ENCODE results near the gene ABCB1.
"Not testable (repeated sequence)": the region's sequence is repeated elsewhere in the genome, so short reads cannot be mapped to it uniquely, and the experiment has no call there.

The ABCB1 gene

GRCh38 chr7:87596136-87596535 lies 4.5 kb downstream of the ABCB1 start:
- Mint-ChIP-seq H3K27ac (no peak overlapping the region), H3K4me1 (ENCODE audit: low read depth) (peaks cover 45% of the 10 kb centered on the region), H3K27me3 (no peaks in the 10 kb centered on the region), H3K4me3 (no peak overlapping the region), H3K36me3 (no peaks in the 10 kb centered on the region), H3K9me3 (ENCODE audit: low read depth) (no peaks in the 10 kb centered on the region)

- no peaks in the 10 kb centered on the region for H3K27me3 Mint-ChIP-seq
Observed at GRCh38 chr7:87592300-87592699, 8.4 kb downstream of the ABCB1 start.

GRCh38 chr7:87591211-87591610 lies 9.5 kb downstream of the ABCB1 start:
- Mint-ChIP-seq H3K27ac (no peak overlapping the region), H3K4me1 (ENCODE audit: low read depth) (peaks cover 23% of the 10 kb centered on the region), H3K9me3 (ENCODE audit: low read depth) (no peaks in the 10 kb centered on the region), H3K4me3 (no peak overlapping the region), H3K36me3 (peaks cover 5% of the 10 kb centered on the region), H3K27me3 (no peaks in the 10 kb centered on the region)

More at GRCh38 chr7:87592300-87592699, 8.4 kb downstream of the ABCB1 start:
- Mint-ChIP-seq H3K27ac (no peak overlapping the region), H3K4me3 (no peak overlapping the region), H3K9me3 (ENCODE audit: low read depth) (no peaks in the 10 kb centered on the region), H3K4me1 (ENCODE audit: low read depth) (peaks cover 23% of the 10 kb centered on the region), H3K36me3 (peaks cover 3% of the 10 kb centered on the region)

GRCh38 chr7:87590578-87590977 lies 10.1 kb downstream of the ABCB1 start:
- H3K27me3 Mint-ChIP-seq: no peaks in the 10 kb centered on the region
- no peak overlapping the region for H3K4me3 Mint-ChIP-seq
- H3K9me3 Mint-ChIP-seq (ENCODE audit: low read depth): no peaks in the 10 kb centered on the region
- H3K36me3 Mint-ChIP-seq: peaks cover 5% of the 10 kb centered on the region
- H3K4me1 Mint-ChIP-seq (ENCODE audit: low read depth): peaks cover 22% of the 10 kb centered on the region
- no peak overlapping the region for H3K27ac Mint-ChIP-seq

GRCh38 chr7:87589631-87590030 lies 11.1 kb downstream of the ABCB1 start:
- H3K36me3 Mint-ChIP-seq: peaks cover 13% of the 10 kb centered on the region
- H3K9me3 Mint-ChIP-seq (ENCODE audit: low read depth): no peaks in the 10 kb centered on the region
- peaks cover 17% of the 10 kb centered on the region for H3K4me1 Mint-ChIP-seq (ENCODE audit: low read depth)
- no peak overlapping the region for H3K4me3 Mint-ChIP-seq
- H3K27ac Mint-ChIP-seq: no peak overlapping the region
- H3K27me3 Mint-ChIP-seq: no peaks in the 10 kb centered on the region

- Mint-ChIP-seq H3K4me3 (no peak overlapping the region), H3K4me1 (ENCODE audit: low read depth) (peaks cover 7% of the 10 kb centered on the region), H3K36me3 (peaks cover 27% of the 10 kb centered on the region), H3K27ac (no peak overlapping the region), H3K27me3 (no peaks in the 10 kb centered on the region), H3K9me3 (ENCODE audit: low read depth) (no peaks in the 10 kb centered on the region)
Observed at GRCh38 chr7:87581723-87582122, 19.0 kb downstream of the ABCB1 start.

GRCh38 chr7:87580636-87581035 lies 20.0 kb downstream of the ABCB1 start:
- no peak overlapping the region for H3K27ac Mint-ChIP-seq

GRCh38 chr7:87575521-87575920 lies 25.2 kb downstream of the ABCB1 start:
- H3K4me1 Mint-ChIP-seq (ENCODE audit: low read depth): peaks cover 26% of the 10 kb centered on the region
- peaks cover 19% of the 10 kb centered on the region for H3K36me3 Mint-ChIP-seq
- H3K4me3 Mint-ChIP-seq: no peak overlapping the region
- H3K27me3 Mint-ChIP-seq: no peaks in the 10 kb centered on the region
- no peak overlapping the region for H3K27ac Mint-ChIP-seq
- H3K9me3 Mint-ChIP-seq (ENCODE audit: low read depth): peaks cover 4% of the 10 kb centered on the region

More at GRCh38 chr7:87580636-87581035, 20.0 kb downstream of the ABCB1 start:
- Mint-ChIP-seq H3K4me3 (no peak overlapping the region), H3K9me3 (ENCODE audit: low read depth) (no peaks in the 10 kb centered on the region), H3K36me3 (peaks cover 25% of the 10 kb centered on the region), H3K27me3 (no peaks in the 10 kb centered on the region), H3K4me1 (ENCODE audit: low read depth) (peaks cover 3% of the 10 kb centered on the region)

- H3K4me1 Mint-ChIP-seq (ENCODE audit: low read depth): peaks cover 26% of the 10 kb centered on the region
- H3K27me3 Mint-ChIP-seq: no peaks in the 10 kb centered on the region
- peak overlapping the region; percentile 30 for H3K4me3 Mint-ChIP-seq
- H3K27ac Mint-ChIP-seq: peak overlapping the region; percentile 76
- H3K9me3 Mint-ChIP-seq (ENCODE audit: low read depth): peaks cover 4% of the 10 kb centered on the region
- H3K36me3 Mint-ChIP-seq: peaks cover 15% of the 10 kb centered on the region
Observed at GRCh38 chr7:87574630-87575029, 26.1 kb downstream of the ABCB1 start.

- Mint-ChIP-seq H3K36me3 (peaks cover 15% of the 10 kb centered on the region), H3K4me1 (ENCODE audit: low read depth) (peaks cover 26% of the 10 kb centered on the region)
- not testable (repeated sequence) for H3K27me3 Mint-ChIP-seq; H3K27ac Mint-ChIP-seq; H3K9me3 Mint-ChIP-seq (ENCODE audit: low read depth); H3K4me3 Mint-ChIP-seq
Observed at GRCh38 chr7:87572513-87572912, 28.2 kb downstream of the ABCB1 start.

GRCh38 chr7:87570178-87570577 lies 30.5 kb downstream of the ABCB1 start:
- Mint-ChIP-seq H3K4me3 (no peak overlapping the region), H3K4me1 (ENCODE audit: low read depth) (peaks cover 19% of the 10 kb centered on the region), H3K27me3 (no peaks in the 10 kb centered on the region), H3K36me3 (peaks cover 24% of the 10 kb centered on the region), H3K27ac (no peak overlapping the region), H3K9me3 (ENCODE audit: low read depth) (peaks cover 4% of the 10 kb centered on the region)

GRCh38 chr7:87567052-87567451 lies 33.6 kb downstream of the ABCB1 start:
- H3K4me1 Mint-ChIP-seq (ENCODE audit: low read depth): peaks cover 5% of the 10 kb centered on the region
- H3K9me3 Mint-ChIP-seq (ENCODE audit: low read depth): no peaks in the 10 kb centered on the region
- no peaks in the 10 kb centered on the region for H3K27me3 Mint-ChIP-seq
- no peak overlapping the region for H3K27ac Mint-ChIP-seq
- peaks cover 21% of the 10 kb centered on the region for H3K36me3 Mint-ChIP-seq
- H3K4me3 Mint-ChIP-seq: no peak overlapping the region

GRCh38 chr7:87566311-87566900 lies 34.3 kb downstream of the ABCB1 start:
- no peak overlapping the region for H3K27ac Mint-ChIP-seq
- no peaks in the 10 kb centered on the region for H3K27me3 Mint-ChIP-seq
- H3K9me3 Mint-ChIP-seq (ENCODE audit: low read depth): no peaks in the 10 kb centered on the region
- H3K4me1 Mint-ChIP-seq (ENCODE audit: low read depth): peaks cover 5% of the 10 kb centered on the region
- peaks cover 21% of the 10 kb centered on the region for H3K36me3 Mint-ChIP-seq
- no peak overlapping the region for H3K4me3 Mint-ChIP-seq

GRCh38 chr7:87565877-87566276 lies 34.8 kb downstream of the ABCB1 start:
- peaks cover 5% of the 10 kb centered on the region for H3K4me1 Mint-ChIP-seq (ENCODE audit: low read depth)
- no peak overlapping the region for H3K4me3 Mint-ChIP-seq
- peak overlapping the region; percentile 46 for H3K27ac Mint-ChIP-seq
- H3K9me3 Mint-ChIP-seq (ENCODE audit: low read depth): no peaks in the 10 kb centered on the region
- H3K36me3 Mint-ChIP-seq: peaks cover 21% of the 10 kb centered on the region
- no peaks in the 10 kb centered on the region for H3K27me3 Mint-ChIP-seq

- Mint-ChIP-seq H3K27me3 (no peaks in the 10 kb centered on the region), H3K4me3 (no peak overlapping the region), H3K27ac (no peak overlapping the region), H3K4me1 (ENCODE audit: low read depth) (peaks cover 5% of the 10 kb centered on the region), H3K36me3 (peaks cover 21% of the 10 kb centered on the region), H3K9me3 (ENCODE audit: low read depth) (no peaks in the 10 kb centered on the region)
Observed at GRCh38 chr7:87564296-87564963, 36.3 kb downstream of the ABCB1 start.

GRCh38 chr7:87561702-87562101 lies 39.0 kb downstream of the ABCB1 start:
- Mint-ChIP-seq H3K9me3 (ENCODE audit: low read depth) (no peaks in the 10 kb centered on the region), H3K27me3 (no peaks in the 10 kb centered on the region), H3K27ac (no peak overlapping the region), H3K36me3 (peaks cover 14% of the 10 kb centered on the region), H3K4me3 (no peak overlapping the region), H3K4me1 (ENCODE audit: low read depth) (peaks cover 5% of the 10 kb centered on the region)

Data from activated naive CD8-positive, alpha-beta T cell (primary cell).